HUES6 (cell line): ENCODE results near the gene KIF6.

ENCODE experiments used
- H3K27ac ChIP-seq: 2 replicates; pipeline ENCODE4 v1.7.0; 2013; ENCODE audit warnings: low read depth, mild to moderate bottlenecking, low read length, inconsistent platforms
- H3K27me3 ChIP-seq: 2 replicates; pipeline ENCODE4 v1.6.1; 2013; ENCODE audit warnings: low read length; ENCODE audit not compliant: control insufficient read depth, insufficient read depth
- H3K36me3 ChIP-seq: 2 replicates; pipeline ENCODE4 v1.6.1; 2013; ENCODE audit warnings: low read length; ENCODE audit not compliant: control insufficient read depth, insufficient read depth
- H3K4me1 ChIP-seq: 2 replicates; pipeline ENCODE4 v1.6.1; 2013; ENCODE audit warnings: low read length; ENCODE audit not compliant: control insufficient read depth, insufficient read depth
- H3K4me3 ChIP-seq: 2 replicates; pipeline ENCODE4 v1.5.1; 2013; ENCODE audit warnings: low read depth, low read length
- H3K9ac ChIP-seq: one replicate; pipeline ENCODE4 v1.6.1; 2013; ENCODE audit warnings: mild to moderate bottlenecking, low read length
- H3K9me3 ChIP-seq: 2 replicates; pipeline ENCODE4 v1.6.1; 2013; ENCODE audit warnings: low read depth, low read length; ENCODE audit not compliant: control insufficient read depth, insufficient read depth

KIF6 gene

DNA sequence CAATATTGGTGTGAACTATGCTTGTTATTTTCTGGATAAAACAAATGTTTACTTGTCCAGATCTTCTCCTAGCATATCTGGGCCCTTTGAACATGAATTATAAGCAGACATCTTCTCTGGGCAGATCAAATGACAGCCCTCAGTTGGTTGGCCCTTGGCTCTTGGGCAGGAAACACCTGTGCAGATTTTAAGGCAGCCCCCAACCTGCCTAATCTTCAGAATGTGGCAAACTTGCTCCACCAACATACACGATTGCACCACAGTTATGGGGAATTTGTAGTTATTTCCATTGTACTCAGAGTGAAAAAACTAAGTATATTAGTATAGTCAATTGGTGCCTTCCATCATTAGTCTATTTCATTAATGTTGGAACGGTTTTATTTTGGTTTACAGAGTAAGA lies 307.8 kb downstream of the KIF6 start:
- Histone ChIP-seq H3K36me3 (no peaks in the 10 kb centered on the region), H3K27me3 (no peaks in the 10 kb centered on the region), H3K9me3 (no peaks in the 10 kb centered on the region), H3K9ac (no peak overlapping the region), H3K27ac (peak overlapping the region; percentile 3; the same call in 1 of the 2 replicates), H3K4me3 (no peak overlapping the region), H3K4me1 (peaks cover 11% of the 10 kb centered on the region)

DNA sequence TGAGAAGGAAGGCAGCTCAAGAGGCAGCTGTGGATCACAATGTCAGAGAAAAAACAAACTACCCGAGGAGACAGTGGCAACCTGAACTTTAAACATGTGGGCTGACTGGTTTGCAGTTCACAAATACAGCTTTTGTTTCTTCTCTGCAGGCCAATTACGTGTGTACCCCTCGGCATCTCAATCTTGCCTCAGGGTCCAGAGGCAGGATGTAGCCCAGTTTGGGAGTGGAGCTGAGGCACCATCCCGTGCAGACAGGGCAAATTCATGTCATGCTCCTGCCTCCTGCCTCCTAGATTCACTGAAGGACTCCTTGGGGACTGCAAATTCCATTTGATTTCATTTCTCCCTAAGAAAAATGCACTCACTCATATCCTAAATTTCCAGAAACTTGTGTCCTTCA lies 308.5 kb downstream of the KIF6 start:
- peaks cover 11% of the 10 kb centered on the region for H3K4me1 ChIP-seq
- H3K27ac ChIP-seq, result peak overlapping the region; percentile 3; the same call in 1 of the 2 replicates
- no peaks in the 10 kb centered on the region for H3K27me3 ChIP-seq
- H3K9me3 ChIP-seq, result no peaks in the 10 kb centered on the region
- peak overlapping the region; percentile 17 for H3K9ac ChIP-seq
- no peak overlapping the region for H3K4me3 ChIP-seq
- no peaks in the 10 kb centered on the region for H3K36me3 ChIP-seq

DNA sequence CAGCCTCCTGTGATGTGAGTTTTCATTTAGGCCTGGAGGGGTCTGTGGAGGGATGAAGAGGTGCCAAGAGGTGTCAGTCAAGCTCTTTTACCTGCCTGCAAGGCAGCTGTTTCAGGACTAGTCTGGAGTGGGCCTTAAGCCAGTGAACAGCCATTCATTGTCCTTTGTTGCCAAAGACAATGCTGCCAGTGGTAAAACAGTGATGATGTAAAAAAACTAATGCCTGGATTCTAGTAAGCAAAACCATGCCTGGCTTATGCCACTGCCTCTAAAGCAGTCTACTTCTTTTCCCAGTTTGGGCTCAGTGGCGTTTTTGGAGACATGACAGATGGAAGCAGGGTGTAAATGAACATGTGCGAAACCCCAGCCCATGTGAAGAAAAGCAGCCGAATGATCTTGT lies 309.2 kb downstream of the KIF6 start:
- no peak overlapping the region for H3K27ac ChIP-seq
- peaks cover 11% of the 10 kb centered on the region for H3K4me1 ChIP-seq
- no peaks in the 10 kb centered on the region for H3K9me3 ChIP-seq

DNA sequence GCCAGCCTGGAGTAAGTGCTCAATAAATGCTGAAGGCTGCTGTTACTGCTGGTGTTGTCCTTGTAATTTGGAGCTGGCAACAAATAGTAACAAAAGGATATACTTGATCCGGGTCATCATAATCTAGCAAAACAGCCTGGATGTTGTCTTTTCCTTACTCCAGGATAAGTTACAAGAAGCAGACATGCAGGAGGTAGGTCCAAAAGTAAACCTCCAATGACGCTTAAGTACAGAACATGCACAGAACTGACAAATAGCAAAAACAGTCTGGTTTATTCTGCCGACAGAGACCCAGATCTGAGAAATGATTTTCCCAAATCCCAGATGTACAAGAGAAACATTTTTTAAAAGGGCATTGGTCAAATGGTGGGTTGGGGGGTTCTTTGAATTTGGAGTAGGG lies 309.7 kb downstream of the KIF6 start:
- no peaks in the 10 kb centered on the region for H3K9me3 ChIP-seq
- H3K4me3 ChIP-seq, result no peak overlapping the region
- no peak overlapping the region for H3K9ac ChIP-seq

More for the DNA sequence above, 309.2 kb downstream of the KIF6 start:
- Histone ChIP-seq H3K4me3 (no peak overlapping the region), H3K27me3 (no peaks in the 10 kb centered on the region), H3K36me3 (no peaks in the 10 kb centered on the region), H3K9ac (no peak overlapping the region)

DNA sequence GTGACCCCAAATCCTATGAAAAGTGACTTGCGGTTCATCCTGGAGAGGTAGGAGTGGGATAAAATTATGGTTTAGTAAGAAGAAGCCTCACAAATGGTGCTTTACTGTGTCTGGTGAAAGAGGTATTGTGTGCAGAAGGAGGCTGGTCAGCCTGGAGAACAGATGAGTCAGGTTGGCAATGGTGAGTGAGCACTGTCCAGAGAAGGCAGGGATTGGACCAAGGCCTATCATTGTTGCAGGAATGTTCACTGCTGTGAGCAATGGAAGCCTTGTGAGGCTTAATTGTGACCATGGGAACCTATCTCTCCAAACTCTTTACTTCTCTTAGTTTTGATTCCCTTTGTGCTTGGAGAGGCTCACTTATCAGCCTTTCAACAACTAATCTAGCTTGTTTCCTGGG lies 313.7 kb downstream of the KIF6 start:
- Histone ChIP-seq H3K9me3 (no peaks in the 10 kb centered on the region), H3K4me3 (no peak overlapping the region), H3K9ac (no peak overlapping the region), H3K27me3 (no peaks in the 10 kb centered on the region), H3K4me1 (peaks cover 6% of the 10 kb centered on the region), H3K27ac (no peak overlapping the region), H3K36me3 (no peaks in the 10 kb centered on the region)

More for the DNA sequence above, 309.7 kb downstream of the KIF6 start:
- no peaks in the 10 kb centered on the region for H3K27me3 ChIP-seq
- H3K36me3 ChIP-seq, result no peaks in the 10 kb centered on the region
- no peak overlapping the region for H3K27ac ChIP-seq
- peaks cover 11% of the 10 kb centered on the region for H3K4me1 ChIP-seq

DNA sequence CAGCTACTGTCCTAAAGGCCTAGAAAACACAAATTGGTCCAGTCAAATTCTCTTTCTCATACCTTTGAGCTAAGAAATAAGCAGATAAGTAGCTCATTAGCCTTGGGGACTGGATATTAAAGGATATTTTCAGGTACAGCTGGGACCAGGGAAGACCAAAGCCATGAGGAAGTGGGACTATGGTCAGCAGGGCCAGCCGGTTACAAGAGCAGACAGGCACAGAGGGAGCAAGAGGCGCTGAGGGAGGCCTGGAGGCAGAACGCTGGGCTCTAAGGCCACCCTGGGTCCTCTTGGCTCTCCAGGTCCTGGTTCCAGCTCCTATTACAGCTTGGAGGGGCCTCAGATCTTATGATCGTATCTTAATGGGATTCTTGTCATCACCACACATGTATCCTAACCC lies 314.2 kb downstream of the KIF6 start:
- H3K27ac ChIP-seq, result no peak overlapping the region

DNA sequence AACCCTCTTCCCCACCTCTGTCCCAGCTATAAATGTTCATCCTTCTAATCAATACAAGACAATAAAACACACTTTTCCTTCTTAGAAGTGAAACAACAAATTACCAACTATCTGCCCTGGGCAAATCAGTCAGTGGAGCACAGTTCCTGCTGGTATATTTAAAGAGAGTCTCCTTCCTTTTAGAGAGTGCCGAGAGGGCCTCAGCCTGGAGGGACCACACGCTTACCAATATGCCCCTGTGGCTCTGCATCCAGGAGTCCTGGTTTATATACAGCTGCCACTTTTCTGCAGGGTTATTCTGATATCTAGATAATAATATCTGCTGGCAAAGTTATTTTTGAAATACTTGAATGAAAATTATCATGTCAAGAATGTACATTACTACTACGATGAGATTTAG lies 315.3 kb downstream of the KIF6 start:
- Histone ChIP-seq H3K27ac (no peak overlapping the region), H3K9ac (no peak overlapping the region), H3K36me3 (no peaks in the 10 kb centered on the region), H3K4me1 (no peaks in the 10 kb centered on the region), H3K4me3 (no peak overlapping the region), H3K9me3 (no peaks in the 10 kb centered on the region), H3K27me3 (no peaks in the 10 kb centered on the region)

More for the DNA sequence above, 314.2 kb downstream of the KIF6 start:
- Histone ChIP-seq H3K36me3 (no peaks in the 10 kb centered on the region), H3K4me1 (peaks cover 3% of the 10 kb centered on the region), H3K27me3 (no peaks in the 10 kb centered on the region), H3K4me3 (no peak overlapping the region), H3K9ac (no peak overlapping the region), H3K9me3 (no peaks in the 10 kb centered on the region)

DNA sequence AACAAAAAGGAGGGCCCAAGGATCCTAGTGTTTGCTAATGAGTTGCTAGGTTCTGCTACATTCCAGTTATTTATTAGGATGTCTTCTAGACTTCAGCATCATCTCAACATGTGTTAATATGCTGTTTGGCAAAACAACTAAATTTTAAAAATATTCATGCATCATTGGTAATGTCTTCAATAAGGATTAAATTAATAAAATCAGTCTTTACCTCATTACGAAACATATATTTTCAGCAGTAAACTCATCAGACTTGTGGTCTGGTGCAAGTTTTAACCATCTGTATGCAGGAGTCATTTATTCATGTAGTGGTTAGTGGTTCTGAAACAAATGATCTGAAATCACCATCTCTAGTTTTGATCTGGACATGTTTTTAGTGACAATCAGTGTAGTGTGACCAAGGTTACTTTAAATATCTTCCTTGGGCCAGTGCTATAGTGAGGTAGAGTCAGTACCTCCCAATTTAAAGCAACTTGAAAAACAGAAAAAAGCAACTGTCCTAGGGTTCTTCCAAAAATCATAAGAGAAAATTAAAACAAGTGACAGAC lies 317.7 kb downstream of the KIF6 start:
- Histone ChIP-seq H3K9me3 (no peaks in the 10 kb centered on the region), H3K36me3 (no peaks in the 10 kb centered on the region), H3K4me1 (no peaks in the 10 kb centered on the region), H3K4me3 (no peak overlapping the region), H3K27ac (no peak overlapping the region), H3K27me3 (no peaks in the 10 kb centered on the region), H3K9ac (no peak overlapping the region)

DNA sequence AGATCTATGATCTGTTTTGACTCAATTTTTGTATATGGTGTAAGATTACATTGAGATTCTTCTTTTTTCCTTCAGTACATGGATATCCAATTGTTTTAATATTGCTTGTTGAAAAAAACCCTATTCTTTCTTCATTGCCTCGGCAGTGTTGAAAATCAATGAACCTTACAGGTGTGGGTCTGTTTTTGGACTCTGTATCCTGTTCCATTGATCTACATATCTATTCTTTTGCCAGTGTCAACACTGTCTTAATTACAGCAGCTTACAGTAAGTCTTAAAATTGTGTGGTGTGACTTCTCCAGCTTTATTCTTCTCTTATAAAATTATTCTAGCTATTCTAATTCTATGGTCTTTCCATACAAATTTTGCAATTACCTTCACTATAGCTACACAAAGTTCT lies 320.9 kb downstream of the KIF6 start:
- no peaks in the 10 kb centered on the region for H3K36me3 ChIP-seq
- no peak overlapping the region for H3K9ac ChIP-seq
- H3K4me3 ChIP-seq, result no peak overlapping the region
- H3K27ac ChIP-seq, result no peak overlapping the region
- H3K27me3 ChIP-seq, result no peaks in the 10 kb centered on the region
- H3K9me3 ChIP-seq, result no peaks in the 10 kb centered on the region
- H3K4me1 ChIP-seq, result no peaks in the 10 kb centered on the region

DNA sequence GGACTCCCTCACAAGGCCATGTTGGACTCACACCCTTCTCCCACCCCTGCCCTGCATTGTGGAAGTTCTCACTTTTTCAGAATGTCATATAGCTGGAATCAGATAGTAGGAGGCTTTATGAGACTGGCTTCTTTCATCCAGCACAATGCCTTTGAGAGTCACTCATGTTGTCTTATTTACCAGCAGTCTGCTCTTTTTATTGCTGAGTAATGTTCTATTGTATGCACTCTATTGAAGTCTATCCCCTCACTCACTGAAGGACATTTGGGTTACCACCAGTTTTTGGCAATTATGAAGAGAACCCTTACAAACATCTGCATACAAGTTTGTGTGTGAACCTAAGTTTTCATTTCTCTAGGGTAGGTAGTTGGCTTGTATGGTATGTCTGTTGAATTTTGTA lies 321.9 kb downstream of the KIF6 start:
- Histone ChIP-seq H3K4me1 (no peaks in the 10 kb centered on the region), H3K27ac (no peak overlapping the region), H3K27me3 (no peaks in the 10 kb centered on the region), H3K9me3 (no peaks in the 10 kb centered on the region), H3K9ac (no peak overlapping the region), H3K4me3 (no peak overlapping the region), H3K36me3 (no peaks in the 10 kb centered on the region)

DNA sequence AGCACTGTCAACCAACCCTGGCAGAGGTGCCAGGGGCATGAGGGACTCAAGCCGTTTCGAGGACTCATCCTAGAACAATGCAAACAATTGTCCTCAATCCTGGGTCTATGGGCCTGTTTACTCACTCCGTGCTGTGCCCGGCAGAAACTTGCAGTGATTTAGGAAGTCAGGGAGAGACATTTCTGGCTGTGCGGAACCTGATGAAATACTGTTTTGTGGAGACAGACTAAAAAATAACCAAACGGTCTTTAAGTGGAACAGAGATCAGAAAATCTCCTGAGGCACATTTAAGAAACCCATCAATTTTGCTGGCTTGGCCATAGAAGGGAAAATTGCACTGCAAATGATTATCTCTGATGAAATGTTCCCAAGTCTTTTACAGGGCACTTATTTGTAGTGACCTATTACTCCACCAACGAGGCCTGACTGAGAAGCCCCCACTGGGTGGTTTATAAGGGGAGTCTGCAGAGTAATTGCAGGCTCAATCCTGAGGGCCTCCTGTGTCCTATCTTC lies 322.9 kb downstream of the KIF6 start:
- Histone ChIP-seq H3K27me3 (no peaks in the 10 kb centered on the region), H3K4me3 (no peak overlapping the region), H3K9ac (no peak overlapping the region), H3K9me3 (no peaks in the 10 kb centered on the region), H3K4me1 (no peaks in the 10 kb centered on the region), H3K36me3 (no peaks in the 10 kb centered on the region), H3K27ac (no peak overlapping the region)
